KMS-11 (cell line): ENCODE data around the gene PRLR.
"Not testable (repeated sequence)": the region's sequence is repeated elsewhere in the genome, so short reads cannot be mapped to it uniquely, and the experiment has no call there.

Experiments
- H2AFZ ChIP-seq: fragments of 200-600 bp; sonication (generic); 2 replicates; pipeline ENCODE4 v1.6.1; 2016; ENCODE audit warnings: antibody characterized with exemption, mixed run types, low read depth
- H3K27ac ChIP-seq: fragments of 200-600 bp; sonication (generic); 2 replicates; pipeline ENCODE4 v1.6.1; 2016; ENCODE audit warnings: mild to moderate bottlenecking, mixed run types
- H3K27me3 ChIP-seq: fragments of 200-600 bp; sonication (generic); 2 replicates; pipeline ENCODE4 v1.6.1; 2017; ENCODE audit warnings: mild to moderate bottlenecking, low read depth, mixed run types, moderate library complexity; ENCODE audit not compliant: insufficient read depth
- H3K36me3 ChIP-seq: fragments of 200-600 bp; sonication (generic); 2 replicates; pipeline ENCODE4 v1.6.1; 2017; ENCODE audit warnings: mild to moderate bottlenecking, mixed run types; ENCODE audit not compliant: insufficient read depth
- H3K4me1 ChIP-seq: fragments of 200-600 bp; sonication (generic); 2 replicates; pipeline ENCODE4 v1.6.1; 2016; ENCODE audit warnings: mild to moderate bottlenecking, low read depth, mixed run types; ENCODE audit not compliant: poor library complexity, severe bottlenecking
- H3K4me2 ChIP-seq: fragments of 200-600 bp; sonication (generic); 2 replicates; pipeline ENCODE4 v1.7.0; 2016; ENCODE audit warnings: mild to moderate bottlenecking, mixed run types
- H3K4me3 ChIP-seq: fragments of 200-600 bp; sonication (generic); IDR thresholded peaks from 2 replicates; pipeline ENCODE4 v1.6.1; 2017; ENCODE audit warnings: low read depth, low read length, mixed read lengths; ENCODE audit not compliant: insufficient read depth
- H3K79me2 ChIP-seq: fragments of 200-600 bp; sonication (generic); 2 replicates; pipeline ENCODE4 v1.6.1; 2016; ENCODE audit warnings: low read depth, mixed run types; ENCODE audit not compliant: insufficient read depth
- H3K9ac ChIP-seq: fragments of 200-600 bp; sonication (generic); 2 replicates; pipeline ENCODE4 v1.6.1; 2016; ENCODE audit warnings: mild to moderate bottlenecking, mixed run types
- H4K20me1 ChIP-seq: fragments of 200-600 bp; sonication (generic); 2 replicates; pipeline ENCODE4 v1.6.1; 2016; ENCODE audit warnings: mild to moderate bottlenecking, mixed run types; ENCODE audit not compliant: insufficient read depth
- TF ChIP-seq, protein P1 (sequence below): fragments of 200-600 bp; sonication (generic); conservative IDR thresholded peaks from 2 replicates; pipeline ENCODE4 v1.6.1; 2017; ENCODE audit warnings: low read depth, mild to moderate bottlenecking, antibody characterized with exemption, low read length, moderate library complexity, mixed read lengths

Gene PRLR

GRCh38 chr5:35195472-35195852 is 34.8 kb downstream of the PRLR start:
- H3K36me3 ChIP-seq, result no peaks in the 10 kb centered on the region
- H3K4me3 ChIP-seq, result no peak overlapping the region
- no peaks in the 10 kb centered on the region for H3K27me3 ChIP-seq
- H3K79me2 ChIP-seq, result no peaks in the 10 kb centered on the region
- H3K27ac ChIP-seq, result no peak overlapping the region
- H2AFZ ChIP-seq, result no peak overlapping the region
- H3K9ac ChIP-seq, result no peak overlapping the region
- H4K20me1 ChIP-seq, result no peaks in the 10 kb centered on the region
- no peaks in the 10 kb centered on the region for H3K4me1 ChIP-seq
- TF ChIP-seq, protein P1, sequence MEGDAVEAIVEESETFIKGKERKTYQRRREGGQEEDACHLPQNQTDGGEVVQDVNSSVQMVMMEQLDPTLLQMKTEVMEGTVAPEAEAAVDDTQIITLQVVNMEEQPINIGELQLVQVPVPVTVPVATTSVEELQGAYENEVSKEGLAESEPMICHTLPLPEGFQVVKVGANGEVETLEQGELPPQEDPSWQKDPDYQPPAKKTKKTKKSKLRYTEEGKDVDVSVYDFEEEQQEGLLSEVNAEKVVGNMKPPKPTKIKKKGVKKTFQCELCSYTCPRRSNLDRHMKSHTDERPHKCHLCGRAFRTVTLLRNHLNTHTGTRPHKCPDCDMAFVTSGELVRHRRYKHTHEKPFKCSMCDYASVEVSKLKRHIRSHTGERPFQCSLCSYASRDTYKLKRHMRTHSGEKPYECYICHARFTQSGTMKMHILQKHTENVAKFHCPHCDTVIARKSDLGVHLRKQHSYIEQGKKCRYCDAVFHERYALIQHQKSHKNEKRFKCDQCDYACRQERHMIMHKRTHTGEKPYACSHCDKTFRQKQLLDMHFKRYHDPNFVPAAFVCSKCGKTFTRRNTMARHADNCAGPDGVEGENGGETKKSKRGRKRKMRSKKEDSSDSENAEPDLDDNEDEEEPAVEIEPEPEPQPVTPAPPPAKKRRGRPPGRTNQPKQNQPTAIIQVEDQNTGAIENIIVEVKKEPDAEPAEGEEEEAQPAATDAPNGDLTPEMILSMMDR, result no peak
- H3K4me2 ChIP-seq, result no peak overlapping the region

GRCh38 chr5:35194635-35195471 is 35.4 kb downstream of the PRLR start:
- no peaks in the 10 kb centered on the region for H4K20me1 ChIP-seq
- no peaks in the 10 kb centered on the region for H3K79me2 ChIP-seq
- TF ChIP-seq, protein P1, result no peak
- no peak overlapping the region for H3K4me3 ChIP-seq
- H3K27ac ChIP-seq, result no peak overlapping the region
- H3K36me3 ChIP-seq, result no peaks in the 10 kb centered on the region
- H3K9ac ChIP-seq, result no peak overlapping the region
- H3K4me1 ChIP-seq, result no peaks in the 10 kb centered on the region
- no peak overlapping the region for H3K4me2 ChIP-seq
- no peak overlapping the region; the same call in 1 of the 2 replicates for H2AFZ ChIP-seq
- no peaks in the 10 kb centered on the region for H3K27me3 ChIP-seq

DNA sequence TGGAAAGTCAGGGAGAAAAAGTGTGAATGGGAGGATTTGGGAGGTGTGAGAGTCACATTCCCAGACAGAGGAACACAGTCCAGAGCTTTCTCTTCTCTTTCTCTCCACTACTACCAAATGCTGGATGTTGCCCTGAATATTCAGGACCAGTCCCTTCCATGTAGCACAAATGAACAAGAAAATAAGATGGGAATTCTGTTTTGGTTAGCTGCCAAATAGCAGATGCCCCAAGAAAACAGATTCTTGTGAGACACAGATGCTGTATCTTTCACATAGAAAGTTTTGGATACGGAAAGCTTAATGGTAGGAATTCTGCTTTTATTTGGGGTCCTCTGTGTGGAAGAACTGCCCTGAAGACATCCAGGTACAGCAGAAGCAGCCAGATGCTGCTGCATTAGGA is 37.8 kb downstream of the PRLR start:
- Histone ChIP-seq H3K4me3 (no peak overlapping the region), H3K36me3 (no peaks in the 10 kb centered on the region), H3K4me2 (no peak overlapping the region), H3K79me2 (no peaks in the 10 kb centered on the region), H4K20me1 (no peaks in the 10 kb centered on the region), H2AFZ (no peak overlapping the region), H3K27ac (no peak overlapping the region), H3K9ac (no peak overlapping the region), H3K27me3 (no peaks in the 10 kb centered on the region), H3K4me1 (no peaks in the 10 kb centered on the region)
- TF ChIP-seq, protein P1, result no peak

DNA sequence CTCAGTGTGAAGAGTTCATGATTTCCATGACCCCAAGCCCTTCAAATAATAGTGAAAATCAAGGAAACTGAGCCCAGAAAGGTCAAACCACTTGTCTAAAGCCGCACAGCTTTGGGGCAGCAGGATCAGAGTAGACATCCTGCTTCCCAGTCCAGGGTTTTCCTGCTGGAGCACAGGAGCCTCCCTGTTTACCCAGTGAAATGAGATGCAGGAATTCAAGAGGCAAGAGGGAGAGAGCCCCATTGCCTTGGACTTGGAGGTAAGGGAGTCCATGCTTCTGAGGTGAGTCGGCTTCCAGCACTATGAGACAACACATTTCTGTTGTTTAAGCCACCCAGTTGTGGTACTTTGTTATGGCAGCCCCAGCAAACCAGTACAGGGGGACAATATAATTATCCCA is 40.5 kb downstream of the PRLR start:
- not testable (repeated sequence) for H2AFZ ChIP-seq, H4K20me1 ChIP-seq, H3K4me1 ChIP-seq, H3K79me2 ChIP-seq, H3K9ac ChIP-seq, H3K4me3 ChIP-seq, H3K27me3 ChIP-seq, H3K4me2 ChIP-seq, H3K27ac ChIP-seq, H3K36me3 ChIP-seq

- Histone ChIP-seq H4K20me1 (no peaks in the 10 kb centered on the region), H3K9ac (no peak overlapping the region), H3K79me2 (no peaks in the 10 kb centered on the region), H3K27ac (no peak overlapping the region), H2AFZ (no peak overlapping the region), H3K27me3 (no peaks in the 10 kb centered on the region), H3K36me3 (no peaks in the 10 kb centered on the region), H3K4me2 (no peak overlapping the region), H3K4me1 (peaks cover 7% of the 10 kb centered on the region), H3K4me3 (no peak overlapping the region)
- TF ChIP-seq, protein P1, result no peak
Measured at GRCh38 chr5:35188031-35188457, 42.2 kb downstream of the PRLR start.

GRCh38 chr5:35187621-35188020 is 42.7 kb downstream of the PRLR start:
- H3K9ac ChIP-seq, H3K4me1 ChIP-seq, H3K36me3 ChIP-seq, H2AFZ ChIP-seq, H3K4me2 ChIP-seq, H3K79me2 ChIP-seq, H4K20me1 ChIP-seq, H3K27me3 ChIP-seq, H3K27ac ChIP-seq, H3K4me3 ChIP-seq: not testable (repeated sequence)
